ENCODE results near the gene CRIM1. TPM values are rescaled to one million over a fixed set of nuclear protein-coding genes. Genes with fewer than 3 reads are reported as not detected.

Gene CRIM1
- total RNA-seq, 1 experiment from 2014 or later: 27.6 TPM

GRCh38 chr2:36541891-36542595 is 186.5 kb downstream of the CRIM1 start:
- no peak overlapping the region for H2BK15ac ChIP-seq (ENCODE audit: low read depth, low read length)
- no peaks in the 10 kb centered on the region for H3K9me3 ChIP-seq (ENCODE audit: control insufficient read depth, low read depth, low read length)
- no peak overlapping the region for H3K56ac ChIP-seq (ENCODE audit: insufficient read length, low read depth, low read length)
- WGBS (ENCODE audit: extremely low coverage, insufficient read length, low lambda C conversion rate): no CpG with 5 or more reads among the region's 4 CpGs
- H4K91ac ChIP-seq (ENCODE audit: insufficient read length, low read depth, low read length): no peak overlapping the region
- no peak overlapping the region for H3K4me2 ChIP-seq (ENCODE audit: insufficient read depth, insufficient read length, low read length)
- H3K4ac ChIP-seq (ENCODE audit: low read depth, low read length): no peak overlapping the region
- H2AFZ ChIP-seq (ENCODE audit: low read length): no peak overlapping the region
- H3K14ac ChIP-seq (ENCODE audit: insufficient read depth, low read length): no peak overlapping the region
- Mint-ChIP-seq H3K9me3 (no peaks in the 10 kb centered on the region), H3K4me1 (no peaks in the 10 kb centered on the region), H3K27ac (peak overlapping the region in 2 of 3 experiments; percentile 4 to 23; a peak in 4 of 7 replicates), H3K4me3 (no peak overlapping the region), H3K27me3 (ENCODE audit: low read depth) (no peaks in the 10 kb centered on the region), H3K36me3 (ENCODE audit: insufficient read depth in 1 of 3, low read depth in 3 of 3) (peaks cover 8 to 43% (median 21%) of the 10 kb centered on the region in 3 experiments; a peak in 6 of 7 replicates)
- H2BK12ac ChIP-seq (ENCODE audit: insufficient read length, low read depth, low read length): no peak overlapping the region
- H4K5ac ChIP-seq (ENCODE audit: insufficient read length, low read depth, low read length): no peak overlapping the region
- H3K27ac ChIP-seq (ENCODE audit: insufficient read length, low read depth, low read length): no peak overlapping the region
- TF ChIP-seq, protein P1, sequence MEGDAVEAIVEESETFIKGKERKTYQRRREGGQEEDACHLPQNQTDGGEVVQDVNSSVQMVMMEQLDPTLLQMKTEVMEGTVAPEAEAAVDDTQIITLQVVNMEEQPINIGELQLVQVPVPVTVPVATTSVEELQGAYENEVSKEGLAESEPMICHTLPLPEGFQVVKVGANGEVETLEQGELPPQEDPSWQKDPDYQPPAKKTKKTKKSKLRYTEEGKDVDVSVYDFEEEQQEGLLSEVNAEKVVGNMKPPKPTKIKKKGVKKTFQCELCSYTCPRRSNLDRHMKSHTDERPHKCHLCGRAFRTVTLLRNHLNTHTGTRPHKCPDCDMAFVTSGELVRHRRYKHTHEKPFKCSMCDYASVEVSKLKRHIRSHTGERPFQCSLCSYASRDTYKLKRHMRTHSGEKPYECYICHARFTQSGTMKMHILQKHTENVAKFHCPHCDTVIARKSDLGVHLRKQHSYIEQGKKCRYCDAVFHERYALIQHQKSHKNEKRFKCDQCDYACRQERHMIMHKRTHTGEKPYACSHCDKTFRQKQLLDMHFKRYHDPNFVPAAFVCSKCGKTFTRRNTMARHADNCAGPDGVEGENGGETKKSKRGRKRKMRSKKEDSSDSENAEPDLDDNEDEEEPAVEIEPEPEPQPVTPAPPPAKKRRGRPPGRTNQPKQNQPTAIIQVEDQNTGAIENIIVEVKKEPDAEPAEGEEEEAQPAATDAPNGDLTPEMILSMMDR (conservative IDR thresholded peaks at IDR 0.05): no peak
- H3K23ac ChIP-seq (ENCODE audit: insufficient read length, low read depth, low read length): no peak overlapping the region
- no peaks in the 10 kb centered on the region for H3K79me2 ChIP-seq (ENCODE audit: insufficient read depth, low read length)
- no peaks in the 10 kb centered on the region for H3K4me1 ChIP-seq (ENCODE audit: insufficient read depth, low read length)
- DNase-seq: no peak
- H3K27me3 ChIP-seq (ENCODE audit: insufficient read depth, low read length): no peaks in the 10 kb centered on the region
- H3T11ph ChIP-seq (ENCODE audit: low read length): no peak overlapping the region
- H3K9ac ChIP-seq (ENCODE audit: extremely low read depth, insufficient read length, low read length): no peak overlapping the region
- H3K18ac ChIP-seq (ENCODE audit: insufficient read length, low read depth, low read length): no peak overlapping the region
- no peak overlapping the region for H2AK5ac ChIP-seq (ENCODE audit: insufficient read length, low read length)
- H3K79me1 ChIP-seq (ENCODE audit: insufficient read depth, low read depth, low read length, poor library complexity, severe bottlenecking): no peaks in the 10 kb centered on the region
- no peak overlapping the region for H2BK120ac ChIP-seq (ENCODE audit: low read depth, low read length, poor library complexity, severe bottlenecking)
- H2BK20ac ChIP-seq (ENCODE audit: low read depth, low read length, poor library complexity, severe bottlenecking): no peak overlapping the region
- no peaks in the 10 kb centered on the region for H4K20me1 ChIP-seq (ENCODE audit: control insufficient read depth, insufficient read depth, insufficient read length)
- H2BK5ac ChIP-seq (ENCODE audit: insufficient read length, low read length): no peak overlapping the region
- no peaks in the 10 kb centered on the region for H3K23me2 ChIP-seq (ENCODE audit: insufficient read length, low read depth, low read length, poor library complexity, severe bottlenecking)
- no peak overlapping the region for H4K8ac ChIP-seq (replicated peaks; ENCODE audit: insufficient read length, low read depth, low read length)
